Activated CD8-positive, alpha-beta memory T cell treated with anti-CD3 and anti-CD28 coated beads for 36 hours (primary cell): Measurements from ENCODE around the gene KLK14. TPM values are rescaled to one million over a fixed set of nuclear protein-coding genes. Genes with fewer than 3 reads are reported as not detected.

Source experiments
- CTCF ChIA-PET: fragments of 350-600 bp; sonication (Branson Sonifier 250); formaldehyde crosslinking; loops from one replicate; lab custom pipeline; 2021; ENCODE audit warnings: antibody characterized with exemption; lab: Charles Lee
- POLR2A ChIA-PET: fragments of 350-600 bp; sonication (Branson Sonifier 250); formaldehyde crosslinking; loops from one replicate; lab custom pipeline; 2021; ENCODE audit warnings: antibody characterized with exemption; lab: Charles Lee
- total RNA-seq, 2 experiments: library from RNA; stranded (reverse); gene quantifications; one replicate each; pipeline ENCODE4 v1.2.3, GENCODE V29; 2021

The KLK14 gene
- total RNA-seq, 2 experiments from 2014 or later = 0.21 to 0.57 TPM

DNA sequence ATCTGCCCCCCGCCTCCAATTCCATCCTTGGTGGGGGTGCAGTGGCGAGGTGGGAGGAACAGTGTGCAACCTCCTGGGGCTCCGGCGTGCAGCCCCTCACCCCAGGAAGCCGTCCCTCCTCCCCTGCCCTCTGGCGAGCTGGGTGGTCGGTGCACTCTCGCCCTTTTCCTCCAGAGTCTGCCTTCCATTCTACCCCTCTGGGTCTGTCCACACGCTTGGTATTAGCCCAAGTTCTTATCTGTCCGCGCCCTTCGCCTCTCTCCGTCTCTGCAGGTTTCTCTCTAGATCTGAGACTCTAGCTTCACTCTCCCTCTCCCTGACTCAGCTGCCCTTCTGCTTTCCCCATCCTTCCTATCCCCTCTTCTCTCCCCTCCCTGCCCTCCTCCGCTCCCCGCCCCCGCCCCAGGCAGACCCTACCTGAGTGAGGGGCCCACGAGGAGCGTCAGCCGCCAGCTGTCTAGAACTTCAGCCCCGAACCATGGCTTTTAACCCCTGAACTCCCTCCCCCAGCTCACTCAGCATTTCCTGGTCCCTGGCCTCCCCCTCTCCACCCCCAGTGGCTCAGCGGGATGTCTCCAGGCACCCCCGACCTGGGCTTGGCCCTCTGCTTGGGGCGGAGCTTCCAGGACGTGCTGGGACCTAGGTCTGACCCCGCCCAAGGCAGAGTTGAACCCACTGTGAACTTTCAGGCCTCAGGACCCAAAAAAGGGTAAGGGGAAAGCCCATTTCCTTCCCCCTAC is 17.3 kb downstream of the KLK14 start:
- CTCF ChIA-PET = no interaction called here
- POLR2A ChIA-PET = interaction anchor here (0.6 kb wide), 1 partner anchor 88 kb away, joined by 3 read pairs; no protein-coding TSS in a partner anchor

DNA sequence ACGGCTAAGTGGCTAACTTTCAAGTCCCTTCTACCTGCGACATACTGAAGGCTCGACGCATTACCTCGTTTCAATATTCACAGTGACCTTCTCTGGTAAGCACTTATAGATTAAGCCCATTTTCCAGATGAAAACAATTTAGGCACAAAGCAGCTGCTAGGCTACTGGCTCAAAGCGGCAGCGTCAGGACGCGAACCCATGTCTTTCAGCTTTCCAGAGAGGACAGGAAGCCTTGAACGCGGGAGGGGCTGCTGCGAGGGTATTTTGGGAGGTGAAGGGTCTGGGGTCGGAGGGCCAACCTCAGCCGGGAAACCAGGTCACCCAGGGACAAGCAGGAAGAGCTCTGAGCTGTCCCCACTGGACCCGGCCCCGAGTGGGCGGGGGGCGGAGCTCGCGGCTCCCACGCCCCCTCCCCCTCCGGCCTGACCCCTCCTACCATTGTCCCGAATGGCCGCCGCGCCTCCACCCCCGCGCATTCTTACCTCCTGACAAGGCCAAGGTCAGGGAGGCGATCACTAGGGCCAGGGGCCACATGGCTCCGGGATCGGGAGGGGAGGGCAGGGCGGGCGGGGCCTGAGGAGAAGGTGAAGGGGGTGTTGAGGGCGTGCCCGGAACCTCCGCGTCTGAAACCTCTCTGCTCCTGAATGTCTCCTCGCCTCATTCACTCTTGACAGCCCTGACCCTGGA is 18.0 kb downstream of the KLK14 start, which contains the start of gene KLK13:
Gene KLK13 (minus strand): TSS at position 559 of the 687 bp plus-strand sequence. CDS start 25 bp downstream, at position 534.
- POLR2A ChIA-PET = interaction anchor here (0.6 kb wide), 1 partner anchor 89 kb away, joined by 3 read pairs; no protein-coding TSS in a partner anchor

GRCh38 chr19:51063664-51064063 is 19.0 kb downstream of the KLK14 start:
- POLR2A ChIA-PET = interaction anchor here (0.6 kb wide), 1 partner anchor 50 kb away, joined by 3 read pairs; no protein-coding TSS in a partner anchor
- CTCF ChIA-PET = no interaction called here

More for the DNA sequence above, 18.0 kb downstream of the KLK14 start, which contains the start of gene KLK13:
- CTCF ChIA-PET = no interaction called here

GRCh38 chr19:51060973-51061372 is 21.7 kb downstream of the KLK14 start:
- ChIA-PET CTCF (no interaction called here), POLR2A (interaction anchor here (0.6 kb wide), 1 partner anchor 356 kb away, joined by 3 read pairs; the partner anchor contains the start of gene SIGLEC10)

GRCh38 chr19:51060336-51060735 is 22.4 kb downstream of the KLK14 start:
- ChIA-PET CTCF (no interaction called here), POLR2A (no interaction called here)

DNA sequence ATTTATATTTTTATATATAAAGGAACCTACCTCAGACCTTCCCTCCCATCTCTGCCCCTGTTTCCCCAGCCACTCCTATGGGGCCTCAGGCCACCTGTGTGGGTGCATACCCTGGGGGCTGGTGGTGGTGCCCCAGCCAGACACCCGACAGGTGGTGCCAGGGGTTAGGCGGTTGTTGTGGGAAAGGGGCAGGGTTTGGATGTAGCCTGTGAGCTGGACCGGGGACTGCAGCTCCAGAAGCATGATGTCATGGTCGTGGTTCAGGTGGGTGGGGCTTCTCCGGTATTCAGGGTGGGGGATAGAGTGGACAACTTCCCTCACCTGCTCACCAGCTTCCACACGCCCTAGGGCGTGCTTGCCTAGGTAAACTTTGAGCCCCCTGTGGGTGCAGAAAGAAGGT is 23.0 kb downstream of the KLK14 start:
- ChIA-PET POLR2A (no interaction called here), CTCF (no interaction called here)

DNA sequence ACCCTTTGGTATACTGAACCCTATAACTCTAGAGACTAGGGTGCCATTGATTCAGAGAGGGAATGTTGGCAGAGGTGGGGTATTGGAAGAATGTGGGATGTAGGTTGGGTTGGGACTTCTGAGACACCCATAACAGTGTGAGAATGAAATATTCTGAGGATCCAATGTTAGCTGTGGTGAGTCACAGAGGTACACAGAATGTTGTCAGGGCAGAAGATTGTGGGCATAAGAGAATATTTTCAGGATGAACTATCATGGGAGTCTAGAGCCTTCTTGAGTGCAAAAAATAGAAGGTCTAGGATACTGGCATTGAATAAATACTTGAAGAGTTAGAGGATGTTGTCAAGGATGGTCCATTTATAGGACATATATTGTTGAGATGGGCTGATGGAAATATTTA is 26.8 kb downstream of the KLK14 start:
- ChIA-PET CTCF (no interaction called here), POLR2A (no interaction called here)

DNA sequence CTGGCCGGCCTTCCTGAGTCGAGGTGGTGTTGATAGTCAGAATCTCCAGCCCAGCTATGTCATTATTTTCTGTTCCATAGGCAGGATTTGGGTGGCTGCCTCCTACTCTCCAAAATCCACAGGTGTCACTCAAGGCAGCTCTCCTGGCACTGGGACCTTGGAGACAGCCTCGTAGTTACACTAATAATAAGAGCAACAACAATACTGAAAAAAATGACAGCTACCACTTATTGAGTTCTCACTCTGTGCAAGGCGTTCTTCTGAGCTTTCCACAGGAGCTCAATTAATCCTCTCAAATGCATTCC is 35.7 kb downstream of the KLK14 start:
- ChIA-PET CTCF (no interaction called here), POLR2A (no interaction called here)

- ChIA-PET CTCF (no interaction called here), POLR2A (interaction anchor here (0.6 kb wide), 1 partner anchor 1949 kb away, joined by 6 read pairs; no protein-coding TSS in a partner anchor)
Observed at GRCh38 chr19:51044327-51044726, 38.4 kb downstream of the KLK14 start.

DNA sequence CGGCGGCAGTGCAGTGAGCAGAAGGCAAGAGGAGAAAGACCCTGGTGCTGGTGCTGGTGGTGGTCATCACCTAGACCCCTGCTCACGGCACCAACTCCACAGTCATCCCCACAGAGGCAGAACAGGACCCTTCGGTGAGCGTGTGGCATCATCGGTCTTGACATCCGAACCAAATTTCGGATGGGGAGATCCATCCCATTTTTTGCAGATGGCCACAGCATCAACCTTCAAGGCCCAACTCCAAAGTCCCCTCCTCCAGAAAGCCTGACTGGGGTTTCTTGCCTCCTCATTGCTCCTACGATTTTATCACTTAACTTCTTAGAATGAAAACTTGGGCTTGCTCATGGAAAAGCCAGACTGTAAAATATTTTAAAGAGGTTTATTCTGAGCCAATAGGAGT is 39.2 kb downstream of the KLK14 start:
- ChIA-PET POLR2A (interaction anchor here (0.6 kb wide), 1 partner anchor 1948 kb away, joined by 6 read pairs; no protein-coding TSS in a partner anchor), CTCF (no interaction called here)

- ChIA-PET CTCF (no interaction called here), POLR2A (no interaction called here)
Observed at GRCh38 chr19:51040151-51040550, 42.5 kb downstream of the KLK14 start.

GRCh38 chr19:51036519-51036918 is 46.2 kb downstream of the KLK14 start:
- POLR2A ChIA-PET = no interaction called here
- CTCF ChIA-PET = no interaction called here

DNA sequence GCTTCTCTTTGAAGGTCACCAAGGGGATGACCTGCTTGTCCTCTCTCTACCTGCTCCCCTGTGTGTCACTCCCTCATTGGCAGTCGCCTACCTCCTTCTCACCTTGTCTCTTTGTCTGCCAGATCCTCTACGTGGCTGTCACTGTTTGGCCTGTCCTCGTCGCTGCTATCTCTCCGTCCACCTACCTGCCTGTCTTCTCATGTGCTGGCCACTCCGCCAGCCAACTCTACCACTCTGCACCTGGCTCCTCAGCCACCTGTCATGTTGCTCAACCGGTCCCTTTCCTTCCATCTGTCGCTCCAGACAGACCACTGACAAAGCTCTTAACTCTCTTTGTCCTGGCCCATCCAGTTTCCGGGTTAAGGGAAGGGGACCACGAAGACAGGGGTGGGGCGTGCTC is 48.0 kb downstream of the KLK14 start, which contains the start of gene KLK12:
Gene KLK12 (minus strand): TSS at position 299 of the 400 bp plus-strand sequence. CDS start 381 bp downstream, outside the sequence.
- ChIA-PET CTCF (interaction anchor here (0.8 kb wide), 1 partner anchor 17 kb away, joined by 3 read pairs; no protein-coding TSS in a partner anchor), POLR2A (no interaction called here)

DNA sequence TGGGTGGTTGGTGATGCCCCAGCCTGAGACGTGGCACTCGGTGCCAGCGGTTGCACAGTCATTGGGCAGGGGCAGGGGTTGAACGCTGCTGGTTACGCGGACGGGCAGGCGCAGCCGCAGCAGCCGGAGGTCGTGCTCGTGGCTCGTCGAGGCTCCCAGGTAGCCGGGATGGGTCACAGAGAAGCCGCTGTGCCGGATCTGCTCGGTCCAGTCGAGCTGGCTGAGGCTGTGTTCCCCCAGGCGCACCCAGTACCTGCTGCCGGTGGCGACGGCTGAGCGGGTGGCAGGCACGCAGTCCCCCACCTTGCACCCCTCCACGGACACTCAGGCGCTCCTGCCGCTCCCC is 50.8 kb downstream of the KLK14 start:
- POLR2A ChIA-PET = no interaction called here
- CTCF ChIA-PET = no interaction called here

DNA sequence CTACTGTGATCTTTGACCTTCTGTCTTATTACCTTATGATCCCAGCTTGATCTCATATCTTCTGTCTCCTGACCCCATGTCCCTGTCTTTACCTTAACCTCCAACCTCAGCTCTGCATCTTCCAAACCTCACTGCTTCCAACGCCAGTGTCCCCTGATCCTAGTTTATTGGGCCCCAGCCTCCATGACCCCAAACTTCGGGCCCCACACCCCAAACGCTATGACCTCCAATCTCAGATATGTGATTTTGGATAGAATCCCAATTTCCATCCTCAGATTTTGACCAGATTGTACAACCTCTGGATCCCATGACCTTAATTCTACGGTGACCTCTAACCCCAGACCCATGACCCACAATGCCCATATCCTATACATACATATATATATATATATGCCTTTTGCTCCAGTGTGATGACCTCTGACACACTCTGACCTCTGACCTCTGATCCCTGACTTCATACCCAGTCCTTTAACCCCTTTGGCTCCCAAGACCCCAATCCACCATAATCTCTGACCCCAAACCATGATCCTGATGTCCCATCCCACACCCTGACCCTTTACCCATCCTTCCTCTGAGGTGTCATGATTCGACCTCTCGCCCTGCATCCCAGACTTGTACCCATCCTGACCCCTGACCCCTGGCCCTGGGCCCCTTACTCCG is 51.3 kb downstream of the KLK14 start:
- CTCF ChIA-PET = no interaction called here
- POLR2A ChIA-PET = no interaction called here

DNA sequence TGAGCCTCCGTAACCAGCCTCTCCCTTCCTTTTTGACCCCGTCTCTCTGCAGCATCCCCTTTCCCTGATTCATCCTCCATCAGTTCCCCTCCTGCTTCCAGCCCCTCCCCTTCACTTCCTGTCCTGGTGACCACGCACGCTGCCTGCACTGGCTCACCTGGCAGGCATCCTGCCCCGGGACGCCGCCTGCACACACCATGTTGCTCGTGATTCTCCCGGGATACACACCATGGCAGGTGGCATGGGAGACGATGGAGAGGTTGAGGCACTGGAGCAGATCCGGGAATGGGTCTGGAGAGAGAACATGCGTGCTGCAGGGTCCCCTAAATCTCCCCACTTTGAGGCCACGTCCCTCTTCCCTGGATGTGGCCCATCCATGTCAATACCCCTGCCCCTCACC is 52.1 kb downstream of the KLK14 start:
- POLR2A ChIA-PET = no interaction called here
- CTCF ChIA-PET = no interaction called here

- ChIA-PET CTCF (no interaction called here), POLR2A (no interaction called here)
Observed at GRCh38 chr19:51029718-51030117, 53.0 kb downstream of the KLK14 start.
